NOMO-1 treated with dmso at 0.1 percent for 144 hours (cell line): ENCODE results near the gene ZNF343.
"Not testable (repeated sequence)": the region's sequence is repeated elsewhere in the genome, so short reads cannot be mapped to it uniquely, and the experiment has no call there.

Experiments used
- DNase-seq: peaks from one replicate; lab custom pipeline; 2025; ENCODE audit not compliant: unreplicated experiment; lab: John Stamatoyannopoulos, UW

The ZNF343 gene

GRCh38 chr20:2521369-2522305 lies 12.9 kb upstream of the ZNF343 start:
- DNase-seq = no peak

- no peak for DNase-seq
Measured at GRCh38 chr20:2520617-2521016, 11.9 kb upstream of the ZNF343 start.

- no peak for DNase-seq
Measured at GRCh38 chr20:2519115-2519809, 10.5 kb upstream of the ZNF343 start.

- DNase-seq = no peak
Measured at GRCh38 chr20:2518558-2518957, 9.8 kb upstream of the ZNF343 start.

GRCh38 chr20:2518096-2518495 lies 9.4 kb upstream of the ZNF343 start:
- DNase-seq = no peak

GRCh38 chr20:2516399-2516798 lies 7.7 kb upstream of the ZNF343 start:
- no peak for DNase-seq

- DNase-seq = no peak
Measured at GRCh38 chr20:2515203-2515602, 6.5 kb upstream of the ZNF343 start.

- no peak for DNase-seq
Measured at GRCh38 chr20:2509794-2510193, 1.1 kb upstream of the ZNF343 start.

- no peak for DNase-seq
Measured at GRCh38 chr20:2509468-2509781, 710 bp upstream of the ZNF343 start.

- DNase-seq = no peak
Measured at GRCh38 chr20:2507875-2508630, 662 bp downstream of the ZNF343 start.

GRCh38 chr20:2507464-2507863 lies 1.3 kb downstream of the ZNF343 start:
- no peak for DNase-seq

- not testable (repeated sequence) for DNase-seq
Measured at GRCh38 chr20:2506426-2506825, 2.3 kb downstream of the ZNF343 start.

GRCh38 chr20:2504803-2505202 lies 3.9 kb downstream of the ZNF343 start:
- DNase-seq = not testable (repeated sequence)

- not testable (repeated sequence) for DNase-seq
Measured at GRCh38 chr20:2502808-2503384, 5.8 kb downstream of the ZNF343 start.

- no peak for DNase-seq
Measured at GRCh38 chr20:2485661-2486060, 23.1 kb downstream of the ZNF343 start.

GRCh38 chr20:2485080-2485479 lies 23.6 kb downstream of the ZNF343 start:
- no peak for DNase-seq

GRCh38 chr20:2483504-2483903 lies 25.2 kb downstream of the ZNF343 start:
- DNase-seq = no peak

- no peak for DNase-seq
Measured at GRCh38 chr20:2480381-2480780, 28.3 kb downstream of the ZNF343 start.

GRCh38 chr20:2476742-2477615 lies 31.7 kb downstream of the ZNF343 start:
- no peak for DNase-seq
